ENCODE data around the gene CNOT3. TPM values are rescaled to one million over a fixed set of nuclear protein-coding genes. Genes with fewer than 3 reads are reported as not detected.

CNOT3 gene
- polyA plus RNA-seq, 1 of the 3 experiments (the other 2 are of a cell fraction), result 14.2 TPM

DNA sequence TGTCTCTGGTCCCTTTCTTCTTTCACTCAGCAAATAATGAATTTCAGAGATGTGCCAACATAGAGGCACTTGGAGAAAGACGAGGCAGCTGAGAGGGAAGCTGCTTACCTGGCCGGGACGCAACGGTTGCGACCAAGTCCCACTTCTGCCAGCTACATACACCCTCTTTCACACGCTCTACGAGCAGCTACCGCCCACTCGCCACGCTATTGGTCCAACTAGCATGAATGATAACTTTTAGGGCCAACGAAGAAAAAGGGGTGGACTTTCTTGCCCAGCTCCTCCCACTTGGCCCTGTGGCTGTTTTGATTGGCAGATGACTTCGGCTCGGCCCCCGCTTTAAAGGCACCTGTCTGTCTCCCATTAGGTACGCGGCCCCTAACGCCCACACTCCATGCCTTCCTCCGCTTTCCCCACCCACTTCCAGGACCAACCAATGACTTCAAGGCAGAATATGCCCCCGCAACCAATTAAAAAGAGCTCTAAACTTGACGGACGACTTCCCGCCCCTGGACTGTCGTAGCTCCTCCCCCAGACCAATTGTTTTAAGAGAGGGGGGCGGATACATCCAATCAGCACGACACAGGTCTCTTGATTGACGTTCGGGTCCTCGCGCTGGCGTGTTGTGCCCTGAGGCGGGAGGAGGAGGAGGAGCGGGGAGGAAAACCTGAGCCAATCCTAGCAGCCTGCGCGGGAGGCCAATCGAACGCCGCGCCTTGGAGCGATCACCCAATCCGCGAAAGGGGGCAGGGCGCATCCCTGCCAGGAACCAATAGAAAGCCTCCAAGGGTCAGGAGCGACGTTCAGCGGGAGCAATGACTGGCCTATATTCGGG lies 481 bp upstream of the CNOT3 start:
- ChIA-PET POLR2A (interaction anchor here (0.6 to 3.0 kb wide), 9 partner anchors 11 to 616 kb away, joined by 3 to 30 read pairs (median 3); partner anchors contain the start of genes LENG1, MBOAT7, PRPF31 and TFPT), CTCF (interaction anchor here (1.1 to 1.3 kb wide), 2 partner anchors 20 to 31 kb away, joined by 3 read pairs; no protein-coding TSS in a partner anchor)
- Histone ChIP-seq H3K4me3 (ENCODE audit: low read depth in 2 of 2, low read length in 1 of 2) (peak overlapping the region; percentile 76 to 86), H3K27ac (ENCODE audit: low read depth in 2 of 2, low read length in 1 of 2) (peak overlapping the region; percentile 41 to 88; a peak in 3 of 4 replicates), H3F3A (replicated peaks; ENCODE audit: insufficient read depth) (no peaks in the 10 kb centered on the region), H3K9me2 (no peaks in the 10 kb centered on the region), H3K9me3 (no peaks in the 10 kb centered on the region), H3K27me3 (ENCODE audit: insufficient read depth) (no peaks in the 10 kb centered on the region), H4K20me1 (ENCODE audit: insufficient read depth) (peaks cover 37% of the 10 kb centered on the region), H3K36me3 (replicated peaks in 1 of 2; ENCODE audit: control insufficient read depth in 1 of 2, insufficient read depth in 2 of 2, low read length in 1 of 2) (peaks cover 4 to 25% of the 10 kb centered on the region in 2 experiments), H3K9ac (peak overlapping the region; percentile 98), H2AFZ (ENCODE audit: low read depth) (peak overlapping the region; percentile 87), H3K4me1 (ENCODE audit: control insufficient read depth in 1 of 2, insufficient read depth in 2 of 2, low read depth in 1 of 2, low read length in 1 of 2) (peaks cover 0 to 24% of the 10 kb centered on the region in 2 experiments; a peak in 1 of 4 replicates), H3K4me2 (peak overlapping the region; percentile 99), H3K79me2 (ENCODE audit: insufficient read depth) (peaks cover 45% of the 10 kb centered on the region)
- WGBS (ENCODE audit: low lambda C conversion rate), result 1% methylated on average over 39 of the region's 46 CpGs
- peak; percentile 96 for DNase-seq
- TF ChIP-seq, protein P1, sequence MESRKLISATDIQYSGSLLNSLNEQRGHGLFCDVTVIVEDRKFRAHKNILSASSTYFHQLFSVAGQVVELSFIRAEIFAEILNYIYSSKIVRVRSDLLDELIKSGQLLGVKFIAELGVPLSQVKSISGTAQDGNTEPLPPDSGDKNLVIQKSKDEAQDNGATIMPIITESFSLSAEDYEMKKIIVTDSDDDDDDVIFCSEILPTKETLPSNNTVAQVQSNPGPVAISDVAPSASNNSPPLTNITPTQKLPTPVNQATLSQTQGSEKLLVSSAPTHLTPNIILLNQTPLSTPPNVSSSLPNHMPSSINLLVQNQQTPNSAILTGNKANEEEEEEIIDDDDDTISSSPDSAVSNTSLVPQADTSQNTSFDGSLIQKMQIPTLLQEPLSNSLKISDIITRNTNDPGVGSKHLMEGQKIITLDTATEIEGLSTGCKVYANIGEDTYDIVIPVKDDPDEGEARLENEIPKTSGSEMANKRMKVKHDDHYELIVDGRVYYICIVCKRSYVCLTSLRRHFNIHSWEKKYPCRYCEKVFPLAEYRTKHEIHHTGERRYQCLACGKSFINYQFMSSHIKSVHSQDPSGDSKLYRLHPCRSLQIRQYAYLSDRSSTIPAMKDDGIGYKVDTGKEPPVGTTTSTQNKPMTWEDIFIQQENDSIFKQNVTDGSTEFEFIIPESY (IDR thresholded peaks at IDR 0.05; ENCODE audit: borderline replicate concordance, low read depth), result no peak
- peak; percentile 95 for TF ChIP-seq CHD2 (IDR thresholded peaks at IDR 0.05; ENCODE audit: low read length, partially characterized antibody)
- peak; percentile 47 for TF ChIP-seq NRF1 (IDR thresholded peaks at IDR 0.05; ENCODE audit: low read depth, low read length)
- TF ChIP-seq RCOR1 (IDR thresholded peaks at IDR 0.05; ENCODE audit: low read length), result no peak; the same call in 1 of the 2 replicates
- TF ChIP-seq TAF1 (IDR thresholded peaks at IDR 0.05; ENCODE audit: borderline replicate concordance, low read depth, low read length), result 0 out of 2 replicates have a peak, but pooled peaks have one; percentile 40
- TF ChIP-seq, protein P2, sequence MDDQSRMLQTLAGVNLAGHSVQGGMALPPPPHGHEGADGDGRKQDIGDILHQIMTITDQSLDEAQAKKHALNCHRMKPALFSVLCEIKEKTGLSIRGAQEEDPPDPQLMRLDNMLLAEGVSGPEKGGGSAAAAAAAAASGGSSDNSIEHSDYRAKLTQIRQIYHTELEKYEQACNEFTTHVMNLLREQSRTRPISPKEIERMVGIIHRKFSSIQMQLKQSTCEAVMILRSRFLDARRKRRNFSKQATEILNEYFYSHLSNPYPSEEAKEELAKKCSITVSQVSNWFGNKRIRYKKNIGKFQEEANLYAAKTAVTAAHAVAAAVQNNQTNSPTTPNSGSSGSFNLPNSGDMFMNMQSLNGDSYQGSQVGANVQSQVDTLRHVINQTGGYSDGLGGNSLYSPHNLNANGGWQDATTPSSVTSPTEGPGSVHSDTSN (IDR thresholded peaks at IDR 0.05), result peak; percentile 98
- TF ChIP-seq POLR2AphosphoS5 (IDR thresholded peaks at IDR 0.05; ENCODE audit: low read depth, low read length), result peak; percentile 39; the same call in 1 of the 2 replicates
- TF ChIP-seq, protein P3, sequence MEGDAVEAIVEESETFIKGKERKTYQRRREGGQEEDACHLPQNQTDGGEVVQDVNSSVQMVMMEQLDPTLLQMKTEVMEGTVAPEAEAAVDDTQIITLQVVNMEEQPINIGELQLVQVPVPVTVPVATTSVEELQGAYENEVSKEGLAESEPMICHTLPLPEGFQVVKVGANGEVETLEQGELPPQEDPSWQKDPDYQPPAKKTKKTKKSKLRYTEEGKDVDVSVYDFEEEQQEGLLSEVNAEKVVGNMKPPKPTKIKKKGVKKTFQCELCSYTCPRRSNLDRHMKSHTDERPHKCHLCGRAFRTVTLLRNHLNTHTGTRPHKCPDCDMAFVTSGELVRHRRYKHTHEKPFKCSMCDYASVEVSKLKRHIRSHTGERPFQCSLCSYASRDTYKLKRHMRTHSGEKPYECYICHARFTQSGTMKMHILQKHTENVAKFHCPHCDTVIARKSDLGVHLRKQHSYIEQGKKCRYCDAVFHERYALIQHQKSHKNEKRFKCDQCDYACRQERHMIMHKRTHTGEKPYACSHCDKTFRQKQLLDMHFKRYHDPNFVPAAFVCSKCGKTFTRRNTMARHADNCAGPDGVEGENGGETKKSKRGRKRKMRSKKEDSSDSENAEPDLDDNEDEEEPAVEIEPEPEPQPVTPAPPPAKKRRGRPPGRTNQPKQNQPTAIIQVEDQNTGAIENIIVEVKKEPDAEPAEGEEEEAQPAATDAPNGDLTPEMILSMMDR (IDR thresholded peaks at IDR 0.05), result no peak
- TF ChIP-seq MXI1 (IDR thresholded peaks at IDR 0.05; ENCODE audit: low read depth, low read length), result peak; percentile 67
- TF ChIP-seq, protein P4, sequence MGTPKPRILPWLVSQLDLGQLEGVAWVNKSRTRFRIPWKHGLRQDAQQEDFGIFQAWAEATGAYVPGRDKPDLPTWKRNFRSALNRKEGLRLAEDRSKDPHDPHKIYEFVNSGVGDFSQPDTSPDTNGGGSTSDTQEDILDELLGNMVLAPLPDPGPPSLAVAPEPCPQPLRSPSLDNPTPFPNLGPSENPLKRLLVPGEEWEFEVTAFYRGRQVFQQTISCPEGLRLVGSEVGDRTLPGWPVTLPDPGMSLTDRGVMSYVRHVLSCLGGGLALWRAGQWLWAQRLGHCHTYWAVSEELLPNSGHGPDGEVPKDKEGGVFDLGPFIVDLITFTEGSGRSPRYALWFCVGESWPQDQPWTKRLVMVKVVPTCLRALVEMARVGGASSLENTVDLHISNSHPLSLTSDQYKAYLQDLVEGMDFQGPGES (IDR thresholded peaks at IDR 0.05; ENCODE audit: low read depth, low read length), result peak; percentile 98
- TF ChIP-seq EP300 (IDR thresholded peaks at IDR 0.05; ENCODE audit: borderline replicate concordance in 1 of 2, low read depth in 1 of 2, low read length in 1 of 2), result peak in 1 of 2 experiments; percentile 18; a peak in 1 of 4 replicates
- TF ChIP-seq RAD21 (IDR thresholded peaks at IDR 0.05; ENCODE audit: low read length), result no peak
- TF ChIP-seq, protein P5, sequence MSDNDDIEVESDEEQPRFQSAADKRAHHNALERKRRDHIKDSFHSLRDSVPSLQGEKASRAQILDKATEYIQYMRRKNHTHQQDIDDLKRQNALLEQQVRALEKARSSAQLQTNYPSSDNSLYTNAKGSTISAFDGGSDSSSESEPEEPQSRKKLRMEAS (IDR thresholded peaks at IDR 0.05; ENCODE audit: low read depth), result peak; percentile 55
- no peak for TF ChIP-seq EZH2phosphoT487 (IDR thresholded peaks at IDR 0.05; ENCODE audit: borderline replicate concordance, low read depth)
- TF ChIP-seq FOXJ3 (CRISPR knock-in tag; IDR thresholded peaks at IDR 0.05), result peak; percentile 56; the same call in 1 of the 2 replicates
- TF ChIP-seq FOSL2 (IDR thresholded peaks at IDR 0.05; ENCODE audit: borderline replicate concordance, low read depth), result no peak
- no peak; the same call in 1 of the 2 replicates for TF ChIP-seq GABPA (IDR thresholded peaks at IDR 0.05; ENCODE audit: low read depth)
- no peak for TF ChIP-seq GATA2 (CRISPR knock-in tag; IDR thresholded peaks at IDR 0.05)
- TF ChIP-seq SIN3A (IDR thresholded peaks at IDR 0.05; ENCODE audit: borderline replicate concordance, low read depth, low read length), result peak; percentile 43; the same call in 1 of the 2 replicates
- peak; percentile 89 for TF ChIP-seq RFX5 (IDR thresholded peaks at IDR 0.05; ENCODE audit: low read length)
